Right lung (tissue), 5 donors: Measurements from ENCODE around the gene NPAS3. TPM values are rescaled to one million over a fixed set of nuclear protein-coding genes. Genes with fewer than 3 reads are reported as not detected.

Experiments used
- DNase-seq, 2 donors: peaks; one replicate each; pipeline ENCODE4 v3.0.0-alpha.2; 2013
- polyA plus RNA-seq, 5 donors: library from polyadenylated mRNA; unstranded; fragments of 120-200 nt; gene quantifications; one replicate each; pipeline versions ENCODE4 v1.2.1 to v1.2.3, GENCODE V29; 2013; ENCODE audit warnings: inconsistent platforms in 1 of 5, low replicate concordance in 1 of 5; ENCODE audit not compliant: insufficient read length in 5 of 5, insufficient read depth in 1 of 5

NPAS3 gene
- polyA plus RNA-seq, 5 donors = 0.56 to 0.77 (median 0.69) TPM

- no peak for DNase-seq
Measured at GRCh38 chr14:33010495-33010894, 71.8 kb downstream of the NPAS3 start.

- DNase-seq = no peak
Measured at GRCh38 chr14:33014710-33015109, 76.0 kb downstream of the NPAS3 start.

- DNase-seq = no peak
Measured at GRCh38 chr14:33016613-33017012, 77.9 kb downstream of the NPAS3 start.

GRCh38 chr14:33017016-33017415 lies 78.3 kb downstream of the NPAS3 start:
- DNase-seq = no peak

- DNase-seq = no peak
Measured at GRCh38 chr14:33019346-33019745, 80.7 kb downstream of the NPAS3 start.

GRCh38 chr14:33026850-33027430 lies 88.3 kb downstream of the NPAS3 start:
- peak in 1 of 2 donors; percentile 19 for DNase-seq

GRCh38 chr14:33029511-33029910 lies 90.8 kb downstream of the NPAS3 start:
- DNase-seq = no peak

GRCh38 chr14:33030386-33030785 lies 91.7 kb downstream of the NPAS3 start:
- DNase-seq = peak in 1 of 2 donors; percentile 6

GRCh38 chr14:33035416-33036194 lies 96.9 kb downstream of the NPAS3 start:
- DNase-seq = peak; percentile 45 to 55

GRCh38 chr14:33039311-33039710 lies 100.6 kb downstream of the NPAS3 start:
- no peak for DNase-seq

GRCh38 chr14:33040372-33041140 lies 101.9 kb downstream of the NPAS3 start:
- no peak for DNase-seq

GRCh38 chr14:33042591-33042990 lies 103.9 kb downstream of the NPAS3 start:
- no peak for DNase-seq

GRCh38 chr14:33045760-33046159 lies 107.1 kb downstream of the NPAS3 start:
- no peak for DNase-seq

GRCh38 chr14:33052943-33053342 lies 114.3 kb downstream of the NPAS3 start:
- no peak for DNase-seq

- DNase-seq = no peak
Measured at GRCh38 chr14:33056213-33056612, 117.5 kb downstream of the NPAS3 start.

GRCh38 chr14:33057585-33057984 lies 118.9 kb downstream of the NPAS3 start:
- DNase-seq = no peak

GRCh38 chr14:33061667-33062325 lies 123.1 kb downstream of the NPAS3 start:
- DNase-seq = no peak

- no peak for DNase-seq
Measured at GRCh38 chr14:33062476-33062875, 123.8 kb downstream of the NPAS3 start.

GRCh38 chr14:33062881-33063280 lies 124.2 kb downstream of the NPAS3 start:
- no peak for DNase-seq

GRCh38 chr14:33063521-33063920 lies 124.8 kb downstream of the NPAS3 start:
- no peak for DNase-seq

- no peak for DNase-seq
Measured at GRCh38 chr14:33065634-33066033, 127.0 kb downstream of the NPAS3 start.

GRCh38 chr14:33068040-33068439 lies 129.4 kb downstream of the NPAS3 start:
- DNase-seq = no peak
